Endothelial cell of umbilical vein (primary cell): Measurements from ENCODE around the gene ENAH. TPM values are rescaled to one million over a fixed set of nuclear protein-coding genes. Genes with fewer than 3 reads are reported as not detected.

ENCODE experiments used
- BruUV-seq: library from RNA; stranded (reverse); fragments of 400-500 nt; replicated peaks from 2 replicates; lab custom pipeline; 2021; lab: Mats Ljungman, UMichigan
- CTCF ChIA-PET: fragments of 300-600, 350-600 bp; sonication (Branson Sonifier 250); formaldehyde crosslinking; loops from one replicate; lab custom pipeline; 2021; ENCODE audit warnings: antibody characterized with exemption, inconsistent platforms; lab: Charles Lee
- POLR2A ChIA-PET: fragments of 300-600, 350-600 bp; sonication (Branson Sonifier 250); formaldehyde crosslinking; loops from one replicate; lab custom pipeline; 2021; ENCODE audit warnings: antibody characterized with exemption, inconsistent platforms; lab: Charles Lee
- DNase-seq: peaks from one replicate; pipeline ENCODE4 v3.0.0-alpha.2; 2011; ENCODE audit warnings: low read depth, low spot score
- FAIRE-seq: peaks from 2 replicates; lab custom pipeline; 2011; peaks lifted over from hg19 to GRCh38; lab: Jason Lieb, UNC
- H2AFZ ChIP-seq: 2 replicates; pipeline ENCODE4 v1.6.0; 2012; ENCODE audit warnings: low read depth, low read length, control low read depth, inconsistent platforms
- H3K27ac ChIP-seq: 2 replicates; pipeline ENCODE4 v1.5.1; 2011; ENCODE audit warnings: low read depth, mild to moderate bottlenecking, control low read depth, low read length, moderate library complexity; ENCODE audit not compliant: insufficient read depth
- H3K27me3 ChIP-seq, 2 experiments: 2 replicates each; pipeline versions ENCODE4 v1.6.0 to v1.6.1; 2011; ENCODE audit warnings: low read length in 2 of 2, mixed read lengths in 1 of 2; ENCODE audit not compliant: control insufficient read depth in 2 of 2, insufficient read depth in 2 of 2
- H3K36me3 ChIP-seq, 2 experiments: 2 replicates in 1 of 2; 3 replicates in 1 of 2; pipeline ENCODE4 v1.5.1; 2011; ENCODE audit warnings: low read length in 2 of 2, mild to moderate bottlenecking in 1 of 2, moderate library complexity in 1 of 2; ENCODE audit not compliant: control insufficient read depth in 2 of 2, insufficient read depth in 2 of 2; ENCODE audit errors: extremely low read depth in 1 of 2
- H3K4me1 ChIP-seq: 3 replicates; pipeline ENCODE4 v1.5.1; 2011; ENCODE audit warnings: mild to moderate bottlenecking, low read length; ENCODE audit not compliant: control insufficient read depth, insufficient read depth; ENCODE audit errors: extremely low read depth
- H3K4me2 ChIP-seq: 2 replicates; pipeline ENCODE4 v1.6.1; 2011; ENCODE audit warnings: low read length, control low read depth, mixed read lengths; ENCODE audit not compliant: insufficient read depth
- H3K4me3 ChIP-seq, 3 experiments: fragments of 200-600 bp in 1 of 3; sonication (generic), shearing (Covaris generic) in 1 of 3; replicated peaks in 1 of 3; 2 replicates each; pipeline ENCODE4 v1.5.1; 2011 to 2016; ENCODE audit warnings: control low read depth in 3 of 3, low read length in 3 of 3, mild to moderate bottlenecking in 2 of 3, inconsistent platforms in 1 of 3, low read depth in 1 of 3, moderate library complexity in 1 of 3; ENCODE audit not compliant: insufficient read depth in 1 of 3
- H3K79me2 ChIP-seq: 2 replicates; pipeline ENCODE4 v1.6.0; 2012; ENCODE audit warnings: low read length, inconsistent platforms; ENCODE audit not compliant: control insufficient read depth, insufficient read depth
- H3K9ac ChIP-seq: replicated peaks from 2 replicates; pipeline ENCODE3; 2011; ENCODE audit warnings: low read length, control low read depth; ENCODE audit not compliant: insufficient read depth; ENCODE audit errors: extremely low read depth
- H3K9me1 ChIP-seq: replicated peaks from 3 replicates; pipeline ENCODE4 v1.6.0; 2011; ENCODE audit warnings: mild to moderate bottlenecking, low read length; ENCODE audit not compliant: control insufficient read depth, insufficient read depth; ENCODE audit errors: extremely low read depth
- H3K9me3 ChIP-seq: replicated peaks from 2 replicates; pipeline ENCODE4 v1.5.1; 2012; ENCODE audit warnings: low read length, inconsistent platforms; ENCODE audit not compliant: control insufficient read depth, insufficient read depth
- H4K20me1 ChIP-seq: replicated peaks from 2 replicates; pipeline ENCODE3; 2011; ENCODE audit warnings: mild to moderate bottlenecking, low read length; ENCODE audit not compliant: control insufficient read depth, insufficient read depth; ENCODE audit errors: extremely low read depth
- CTCF ChIP-seq, 2 donors: IDR thresholded peaks; 1 replicate in 1 of 2; 2 replicates in 1 of 2; pipeline ENCODE4 v1.5.1; 2011; ENCODE audit warnings: low read length in 2 of 2, mild to moderate bottlenecking in 2 of 2, moderate library complexity in 2 of 2, control low read depth in 1 of 2, inconsistent platforms in 1 of 2, low read depth in 1 of 2; ENCODE audit not compliant: insufficient read depth in 1 of 2; ENCODE audit errors: extremely low read depth in 1 of 2
- EZH2 ChIP-seq: IDR thresholded peaks from 2 replicates; pipeline ENCODE4 v1.6.1; 2012; ENCODE audit warnings: borderline replicate concordance, low read depth, mild to moderate bottlenecking, moderate library complexity, low read length, inconsistent platforms; ENCODE audit not compliant: severe bottlenecking
- FOS ChIP-seq: IDR thresholded peaks from 2 replicates; pipeline ENCODE4 v1.6.1; 2011; ENCODE audit warnings: mild to moderate bottlenecking, low read length, moderate library complexity, borderline replicate concordance; ENCODE audit not compliant: insufficient read depth
- GATA2 ChIP-seq: IDR thresholded peaks from 2 replicates; pipeline ENCODE4 v1.7.0; 2011; ENCODE audit warnings: low read depth, mild to moderate bottlenecking, moderate library complexity, mixed read lengths, low read length; ENCODE audit not compliant: insufficient read length, insufficient read depth
- JUN ChIP-seq: IDR thresholded peaks from 2 replicates; pipeline ENCODE4 v1.6.1; 2011; ENCODE audit warnings: borderline replicate concordance, low read depth; ENCODE audit not compliant: insufficient read length, insufficient read depth
- MAX ChIP-seq: IDR thresholded peaks from 2 replicates; pipeline ENCODE4 v1.6.1; 2011; ENCODE audit not compliant: insufficient read depth, insufficient read length
- MYC ChIP-seq: IDR thresholded peaks from one replicate; pipeline ENCODE4 v1.6.1; 2011; ENCODE audit warnings: mild to moderate bottlenecking, low read depth, low read length
- POLR2A ChIP-seq: IDR thresholded peaks from 2 replicates; pipeline ENCODE4 v1.6.1; 2012; ENCODE audit warnings: low read depth, mild to moderate bottlenecking, control low read depth, low read length
- POLR2AphosphoS5 ChIP-seq: IDR thresholded peaks from 2 replicates; pipeline ENCODE4 v1.6.1; 2012; ENCODE audit warnings: low read depth, mild to moderate bottlenecking, control low read depth, low read length, moderate library complexity; ENCODE audit not compliant: insufficient read depth
- dilution Hi-C: fragments of 300-500 bp; cut with MboI; formaldehyde crosslinking; loops from one replicate; pipeline ENCODE4 v1.15.0; 2019; ENCODE audit warnings: low sequenced_read_pairs; ENCODE audit not compliant: extremely low pct_ligation_motif_present
- intact Hi-C: fragments of 100-400 bp; cut with micrococcal nuclease; formaldehyde crosslinking; loops from one replicate; pipeline ENCODE4 v1.10.0; 2022
- polyA plus RNA-seq, 4 experiments: library from polyadenylated mRNA; depleted of rRNA in 3 of 4; stranded (reverse) in 3 of 4; unstranded in 1 of 4; fragments of >200 nt; gene quantifications; 2 replicates each; pipeline versions ENCODE4 v1.2.1 to v1.2.3, GENCODE V29; 2011 to 2012; ENCODE audit warnings: missing spikeins in 1 of 4
- total RNA-seq: library from RNA; stranded (reverse); gene quantifications from 2 replicates; pipeline ENCODE4 v1.2.3, GENCODE V29; 2021

ENAH gene
- total and polyA plus RNA-seq, 2 donors (not counting 3 experiments of a cell fraction or from before 2014, with no cell fraction given), result 19.9 to 95.6 TPM

- Histone ChIP-seq H3K9me3 (no peaks in the 10 kb centered on the region), H4K20me1 (no peaks in the 10 kb centered on the region), H2AFZ (no peak overlapping the region), H3K27me3 (no peaks in the 10 kb centered on the region), H3K79me2 (peaks cover 50% of the 10 kb centered on the region), H3K4me1 (peaks cover 27% of the 10 kb centered on the region), H3K27ac (peak overlapping the region; percentile 39), H3K36me3 (no peaks in the 10 kb centered on the region), H3K9ac (peak overlapping the region; percentile 33), H3K4me3 (no peak overlapping the region), H3K4me2 (peak overlapping the region; percentile 75), H3K9me1 (no peaks in the 10 kb centered on the region)
- dilution Hi-C loops, result no loop called here
- BruUV-seq, result no TSS peak
- intact Hi-C loops, result loop anchor here (1.0 to 2.0 kb wide), 2 partner anchors 52 to 170 kb away; no protein-coding TSS in a partner anchor
- TF ChIP-seq FOS (peak; percentile 11), EZH2 (no peak), JUN (peak; percentile 57), GATA2 (no peak), POLR2AphosphoS5 (no peak)
- FAIRE-seq (no peak), DNase-seq (peak; percentile 68)
- ChIA-PET CTCF (interaction anchor here (1.3 to 2.9 kb wide), 5 partner anchors 20 to 170 kb away, joined by 3 to 17 read pairs (median 4); no protein-coding TSS in a partner anchor), POLR2A (no interaction called here)
Observed at GRCh38 chr1:225602590-225603206, 50.2 kb downstream of the ENAH start.

GRCh38 chr1:225601902-225602589, 50.9 kb downstream of the ENAH start:
- peaks cover 47% of the 10 kb centered on the region for H3K79me2 ChIP-seq
- peak overlapping the region; percentile 75 for H3K4me2 ChIP-seq
- no TSS peak for BruUV-seq
- no peak overlapping the region for H2AFZ ChIP-seq
- TF ChIP-seq MAX (no peak), POLR2A (no peak), MYC (no peak), GATA2 (no peak), JUN (no peak), EZH2 (no peak), FOS (no peak), POLR2AphosphoS5 (no peak), CTCF (IDR thresholded peaks at IDR 0.05; ENCODE audit: extremely low read depth in 1 of 2, insufficient read depth in 1 of 2, low read depth in 1 of 2, low read length in 2 of 2) (no peak)
- no peaks in the 10 kb centered on the region for H3K27me3 ChIP-seq
- H3K9me3 ChIP-seq, result no peaks in the 10 kb centered on the region
- DNase-seq, result no peak
- no peaks in the 10 kb centered on the region for H4K20me1 ChIP-seq
- peak overlapping the region; percentile 33 for H3K9ac ChIP-seq
- POLR2A ChIA-PET, result no interaction called here
- intact Hi-C loops, result loop anchor here (2.0 kb wide), 1 partner anchor 53 kb away; no protein-coding TSS in a partner anchor
- no peak overlapping the region for H3K4me3 ChIP-seq
- dilution Hi-C loops, result no loop called here
- CTCF ChIA-PET, result interaction anchor here (0.7 to 2.9 kb wide), 2 partner anchors 104 to 170 kb away, joined by 3 to 17 read pairs; no protein-coding TSS in a partner anchor
- H3K36me3 ChIP-seq, result no peaks in the 10 kb centered on the region
- no peak for FAIRE-seq
- peaks cover 27% of the 10 kb centered on the region for H3K4me1 ChIP-seq
- peak overlapping the region; percentile 45 for H3K27ac ChIP-seq
- no peaks in the 10 kb centered on the region for H3K9me1 ChIP-seq
